Natural killer cell treated with Interleukin-12 subunit alpha and Interleukin-12 subunit beta and Interleukin-15 and Interleukin-18, amount 100 ng/mL, for 72 hours (primary cell): ENCODE data around the gene FAM32A. TPM values are rescaled to one million over a fixed set of nuclear protein-coding genes. Genes with fewer than 3 reads are reported as not detected.

Experiments used
- ATAC-seq, 2 donors: fragments of 150-1000 bp; cut with Tn5 transposase in 1 of 2; sonication (Bioruptor Pico), chemical (Tn5 transposase) in 1 of 2; 2 replicates each; pipeline ENCODE4 v1.10.0; 2021
- DNase-seq: peaks from one replicate; pipeline ENCODE4 v3.0.0; 2022; ENCODE audit warnings: low spot score
- H3K27ac Mint-ChIP-seq, 2 donors: 1 replicate in 1 of 2; 2 replicates in 1 of 2; pipeline ENCODE4 v1.8.0; 2022; ENCODE audit warnings: mixed read lengths in 2 of 2, mild to moderate bottlenecking in 1 of 2, moderate library complexity in 1 of 2
- H3K27me3 Mint-ChIP-seq, 2 donors: 1 replicate in 1 of 2; 2 replicates in 1 of 2; pipeline ENCODE4 v1.8.0; 2022; ENCODE audit warnings: mixed read lengths in 2 of 2
- H3K36me3 Mint-ChIP-seq: one replicate; pipeline ENCODE4 v1.8.0; 2022; ENCODE audit warnings: mixed read lengths
- H3K4me1 Mint-ChIP-seq, 2 donors: 1 replicate in 1 of 2; 2 replicates in 1 of 2; pipeline ENCODE4 v1.8.0; 2022; ENCODE audit warnings: low read depth in 2 of 2, mixed read lengths in 2 of 2, mild to moderate bottlenecking in 1 of 2
- H3K4me3 Mint-ChIP-seq: one replicate; pipeline ENCODE4 v1.8.0; 2022; ENCODE audit warnings: mixed read lengths
- H3K9me3 Mint-ChIP-seq: 2 replicates; pipeline ENCODE4 v1.8.0; 2022; ENCODE audit warnings: mixed read lengths
- total RNA-seq, 2 donors: library from RNA; stranded (reverse); gene quantifications; one replicate each; pipeline ENCODE4 v1.2.3, GENCODE V29; 2022

FAM32A gene
- 10 to 100 TPM; 46.7 to 60.8 TPM for total RNA-seq

- peak; percentile 97 to 98 for ATAC-seq
- no peaks in the 10 kb centered on the region for H3K27me3 Mint-ChIP-seq
- peaks cover 13% of the 10 kb centered on the region for H3K36me3 Mint-ChIP-seq
- peak within 1 kb of the TSS; percentile 98 to 100 for H3K27ac Mint-ChIP-seq
- H3K9me3 Mint-ChIP-seq, result no peaks in the 10 kb centered on the region
- H3K4me1 Mint-ChIP-seq, result peaks cover 29 to 32% of the 10 kb centered on the region in 2 donors
- DNase-seq, result peak; percentile 99
- peak within 1 kb of the TSS; percentile 100 for H3K4me3 Mint-ChIP-seq
Observed at GRCh38 chr19:16185123-16185767, at the start of gene FAM32A. Gene FAM32A (plus strand): TSS chr19:16185410. CDS start chr19:16185443, 33 bp downstream.

GRCh38 chr19:16135430-16136127, 49.6 kb upstream of the FAM32A start:
- peaks cover 71 to 85% of the 10 kb centered on the region in 2 donors for H3K4me1 Mint-ChIP-seq
- H3K9me3 Mint-ChIP-seq, result peaks cover 12% of the 10 kb centered on the region
- DNase-seq, result no peak
- H3K27ac Mint-ChIP-seq, result peak overlapping the region; percentile 86 to 98
- peak overlapping the region; percentile 57 for H3K4me3 Mint-ChIP-seq
- H3K27me3 Mint-ChIP-seq, result no peaks in the 10 kb centered on the region
- ATAC-seq, result no peak
- H3K36me3 Mint-ChIP-seq, result peaks cover 41% of the 10 kb centered on the region

GRCh38 chr19:16136185-16136999, 48.8 kb upstream of the FAM32A start:
- no peak for DNase-seq

GRCh38 chr19:16139752-16140151, 45.5 kb upstream of the FAM32A start:
- H3K36me3 Mint-ChIP-seq, result peaks cover 24% of the 10 kb centered on the region
- H3K27me3 Mint-ChIP-seq, result no peaks in the 10 kb centered on the region
- ATAC-seq (peak; percentile 69 to 81), DNase-seq (peak; percentile 91)
- peaks cover 70 to 82% of the 10 kb centered on the region in 2 donors for H3K4me1 Mint-ChIP-seq
- peak overlapping the region; percentile 80 for H3K4me3 Mint-ChIP-seq
- peaks cover 3% of the 10 kb centered on the region for H3K9me3 Mint-ChIP-seq
- peak overlapping the region; percentile 92 to 98 for H3K27ac Mint-ChIP-seq

More at GRCh38 chr19:16136185-16136999, 48.8 kb upstream of the FAM32A start:
- ATAC-seq, result peak; percentile 68 to 77
- Mint-ChIP-seq H3K27me3 (no peaks in the 10 kb centered on the region), H3K27ac (peak overlapping the region; percentile 86 to 98), H3K9me3 (peaks cover 8% of the 10 kb centered on the region), H3K4me3 (peak overlapping the region; percentile 57), H3K36me3 (peaks cover 35% of the 10 kb centered on the region), H3K4me1 (peaks cover 75 to 88% of the 10 kb centered on the region in 2 donors)

- Mint-ChIP-seq H3K36me3 (peaks cover 24% of the 10 kb centered on the region), H3K27me3 (no peaks in the 10 kb centered on the region), H3K9me3 (no peaks in the 10 kb centered on the region), H3K27ac (peak overlapping the region; percentile 92 to 98), H3K4me3 (peak overlapping the region; percentile 79), H3K4me1 (peaks cover 68 to 80% of the 10 kb centered on the region in 2 donors)
- ATAC-seq, result peak; percentile 21 to 56
- DNase-seq, result no peak
Observed at GRCh38 chr19:16141043-16141442, 44.2 kb upstream of the FAM32A start.

- H3K36me3 Mint-ChIP-seq, result peaks cover 27% of the 10 kb centered on the region
- H3K4me3 Mint-ChIP-seq, result peak overlapping the region; percentile 100
- H3K4me1 Mint-ChIP-seq, result peaks cover 62 to 73% of the 10 kb centered on the region in 2 donors
- H3K9me3 Mint-ChIP-seq, result no peaks in the 10 kb centered on the region
- ATAC-seq, result no peak
- H3K27me3 Mint-ChIP-seq, result no peaks in the 10 kb centered on the region
- H3K27ac Mint-ChIP-seq, result peak overlapping the region; percentile 92 to 98
- DNase-seq, result peak; percentile 73
Observed at GRCh38 chr19:16142032-16142580, 43.1 kb upstream of the FAM32A start.

GRCh38 chr19:16143399-16144215, 41.6 kb upstream of the FAM32A start, which contains the start of gene HSH2D:
Gene HSH2D (plus strand): TSS chr19:16143685. CDS start chr19:16148751, 5,066 bp downstream.
- Mint-ChIP-seq H3K4me3 (peak within 1 kb of the TSS; percentile 100), H3K27me3 (no peaks in the 10 kb centered on the region), H3K36me3 (peaks cover 25% of the 10 kb centered on the region), H3K9me3 (no peaks in the 10 kb centered on the region), H3K27ac (peak within 1 kb of the TSS; percentile 92 to 98), H3K4me1 (peaks cover 52 to 63% of the 10 kb centered on the region in 2 donors)
- DNase-seq, result peak; percentile 83
- ATAC-seq, result peak; percentile 71 to 73

- DNase-seq (no peak), ATAC-seq (no peak)
- Mint-ChIP-seq H3K36me3 (peaks cover 21% of the 10 kb centered on the region), H3K4me1 (peaks cover 51 to 63% of the 10 kb centered on the region in 2 donors), H3K9me3 (no peaks in the 10 kb centered on the region), H3K27ac (peak overlapping the region; percentile 92 to 98), H3K27me3 (no peaks in the 10 kb centered on the region), H3K4me3 (peak overlapping the region; percentile 100)
Observed at GRCh38 chr19:16144216-16144581, 41.0 kb upstream of the FAM32A start.

GRCh38 chr19:16146112-16146511, 39.1 kb upstream of the FAM32A start:
- peaks cover 21% of the 10 kb centered on the region for H3K36me3 Mint-ChIP-seq
- no peaks in the 10 kb centered on the region for H3K9me3 Mint-ChIP-seq
- no peak for DNase-seq
- peaks cover 45 to 52% of the 10 kb centered on the region in 2 donors for H3K4me1 Mint-ChIP-seq
- peak overlapping the region; percentile 92 to 98 for H3K27ac Mint-ChIP-seq
- peak overlapping the region; percentile 100 for H3K4me3 Mint-ChIP-seq
- no peaks in the 10 kb centered on the region for H3K27me3 Mint-ChIP-seq
- peak in 1 of 2 donors; percentile 45 for ATAC-seq

- Mint-ChIP-seq H3K9me3 (no peaks in the 10 kb centered on the region), H3K27me3 (no peaks in the 10 kb centered on the region), H3K27ac (peak overlapping the region; percentile 95 to 96), H3K36me3 (peaks cover 19% of the 10 kb centered on the region), H3K4me3 (peak overlapping the region; percentile 83), H3K4me1 (peaks cover 31 to 37% of the 10 kb centered on the region in 2 donors)
- ATAC-seq (peak; percentile 1 to 3), DNase-seq (no peak)
Observed at GRCh38 chr19:16148443-16149229, 36.6 kb upstream of the FAM32A start.

GRCh38 chr19:16153582-16154336, 31.5 kb upstream of the FAM32A start:
- H3K4me3 Mint-ChIP-seq, result no peak overlapping the region
- H3K27me3 Mint-ChIP-seq, result no peaks in the 10 kb centered on the region
- DNase-seq, result peak; percentile 34
- peaks cover 27% of the 10 kb centered on the region for H3K36me3 Mint-ChIP-seq
- no peak for ATAC-seq
- peaks cover 27 to 39% of the 10 kb centered on the region in 2 donors for H3K4me1 Mint-ChIP-seq
- H3K9me3 Mint-ChIP-seq, result no peaks in the 10 kb centered on the region
- peak overlapping the region; percentile 47 to 66 for H3K27ac Mint-ChIP-seq
